ENCODE results near the gene HMMR. TPM values are rescaled to one million over a fixed set of nuclear protein-coding genes. Genes with fewer than 3 reads are reported as not detected.
A peak's percentile ranks its signal among the peaks of the same experiment; 100 is the strongest.
"Not testable (repeated sequence)": the region's sequence is repeated elsewhere in the genome, so short reads cannot be mapped to it uniquely, and the experiment has no call there.

The HMMR gene
- 1 to 10 TPM in 4 of 6 experiments, under 1 TPM in 2; 0.11 to 3.0 (median 1.1) TPM for total RNA-seq
- long read RNA-seq: 0 reads

- Histone ChIP-seq H3K27me3 (no peaks in the 10 kb centered on the region), H3K4me1 (peaks cover 0 to 23% (median 3%) of the 10 kb centered on the region in 4 donors), H3K27ac (peak within 1 kb of the TSS; percentile 95 to 99 (median 96)), H3K4me3 (peak within 1 kb of the TSS; percentile 66 to 89 (median 78)), H3K36me3 (no peaks in the 10 kb centered on the region), H3K9me3 (no peaks in the 10 kb centered on the region)
- WGBS (ENCODE audit: insufficient coverage, low coverage, low lambda C conversion rate, missing lambda C conversion rate): 0% methylated on average over 16 of the region's 23 CpGs
- DNase-seq (no peak), ATAC-seq (no peak)
- intact Hi-C loops (cut with DNase I): no loop called here
- TF ChIP-seq POLR2A (IDR thresholded peaks at IDR 0.05): no peak
- TF ChIP-seq CTCF (IDR thresholded peaks at IDR 0.05): no peak
Observed at GRCh38 chr5:163460562-163461171, at the start of gene HMMR. Gene HMMR (plus strand): TSS chr5:163460632. CDS start chr5:163460693, 61 bp downstream.

- H3K4me3 ChIP-seq: not testable (repeated sequence)
- 51% methylated on average over 7 of the region's 15 CpGs for WGBS (ENCODE audit: insufficient coverage, low coverage, low lambda C conversion rate, missing lambda C conversion rate)
Observed at GRCh38 chr5:163415673-163416072, 44.8 kb upstream of the HMMR start.

GRCh38 chr5:163424836-163425235 is 35.6 kb upstream of the HMMR start:
- 90% methylated on average over 1 of the region's 1 CpG for WGBS (ENCODE audit: insufficient coverage, low coverage, low lambda C conversion rate, missing lambda C conversion rate)
- no peaks in the 10 kb centered on the region for H3K9me3 ChIP-seq
- no peaks in the 10 kb centered on the region for H3K36me3 ChIP-seq
- H3K4me1 ChIP-seq: peaks cover 0 to 2% (median 0%) of the 10 kb centered on the region in 4 donors
- H3K27ac ChIP-seq: no peak overlapping the region
- no peak for DNase-seq
- no peaks in the 10 kb centered on the region for H3K27me3 ChIP-seq
- no peak overlapping the region for H3K4me3 ChIP-seq
- no peak for ATAC-seq
- intact Hi-C loops (cut with DNase I): no loop called here
- no peak for TF ChIP-seq CTCF (IDR thresholded peaks at IDR 0.05)
- TF ChIP-seq POLR2A (IDR thresholded peaks at IDR 0.05): no peak

More at GRCh38 chr5:163415673-163416072, 44.8 kb upstream of the HMMR start:
- H3K9me3 ChIP-seq; intact Hi-C loops (cut with DNase I); H3K4me1 ChIP-seq; H3K27ac ChIP-seq; DNase-seq; H3K27me3 ChIP-seq; H3K36me3 ChIP-seq; ATAC-seq: not testable (repeated sequence)

GRCh38 chr5:163426128-163426527 is 34.3 kb upstream of the HMMR start:
- H3K27me3 ChIP-seq; H3K36me3 ChIP-seq; H3K27ac ChIP-seq; H3K9me3 ChIP-seq; DNase-seq; intact Hi-C loops (cut with DNase I); H3K4me1 ChIP-seq; ATAC-seq; H3K4me3 ChIP-seq: not testable (repeated sequence)
- 35% methylated on average over 4 of the region's 4 CpGs for whole genome bisulfite sequencing (ENCODE audit: insufficient coverage, low coverage, low lambda C conversion rate, missing lambda C conversion rate)

GRCh38 chr5:163432544-163432943 is 27.9 kb upstream of the HMMR start:
- Histone ChIP-seq H3K36me3 (no peaks in the 10 kb centered on the region), H3K4me1 (peaks cover 0 to 44% (median 17%) of the 10 kb centered on the region in 4 donors), H3K9me3 (no peaks in the 10 kb centered on the region), H3K4me3 (no peak overlapping the region), H3K27me3 (no peaks in the 10 kb centered on the region), H3K27ac (peak overlapping the region in 2 of 3 donors; percentile 69 to 91)
- TF ChIP-seq CTCF (IDR thresholded peaks at IDR 0.05): no peak
- 29% methylated on average over 1 of the region's 1 CpG for WGBS (ENCODE audit: insufficient coverage, low coverage, low lambda C conversion rate, missing lambda C conversion rate)
- intact Hi-C loops (cut with DNase I): no loop called here
- DNase-seq: no peak
- peak; percentile 1 to 28 (median 10) for ATAC-seq
